Posterior cingulate gyrus (tissue), 11 donors: ENCODE data around the gene DES.

Source experiments
- DNase-seq, 10 donors: peaks; one replicate each; pipeline versions ENCODE4 v3.0.0 to v3.0.0-alpha.2; 2020 to 2021; ENCODE audit warnings: mixed read lengths in 3 of 10
- intact Hi-C: fragments of 100-400 bp; cut with DNase I; formaldehyde crosslinking; loops from one replicate; pipeline ENCODE4 v1.15.1; 2023

DES gene

GRCh38 chr2:219435701-219436100 is 17.5 kb downstream of the DES start:
- intact Hi-C loops = no loop called here
- peak in 1 of 10 donors; percentile 63 for DNase-seq

DNA sequence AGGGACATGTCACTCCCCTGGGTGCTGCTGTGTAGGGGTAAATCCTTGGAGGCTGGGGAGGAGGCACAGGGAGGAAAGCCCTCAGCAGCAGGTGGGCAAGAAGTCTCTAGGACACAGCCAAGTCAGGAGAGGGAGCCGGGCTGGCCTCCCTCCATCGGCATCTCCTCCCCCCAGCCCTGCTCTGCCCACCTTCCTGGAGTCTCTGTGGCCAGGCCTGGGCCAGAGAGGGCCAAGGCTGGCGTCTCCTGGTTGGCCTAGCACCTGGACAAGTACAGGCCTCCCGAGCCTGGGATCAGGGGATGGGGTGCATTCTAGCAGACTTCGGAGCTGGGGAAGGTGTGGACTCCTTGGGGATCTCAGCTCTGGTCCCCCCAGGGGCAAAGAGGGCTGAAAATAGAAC is 18.3 kb downstream of the DES start:
- intact Hi-C loops = no loop called here

GRCh38 chr2:219437141-219437540 is 19.0 kb downstream of the DES start:
- peak in 2 of 10 donors; percentile 22 to 82 for DNase-seq
- intact Hi-C loops = no loop called here

More for the DNA sequence above, 18.3 kb downstream of the DES start:
- peak in 2 of 10 donors; percentile 47 to 53 for DNase-seq

GRCh38 chr2:219437690-219438206 is 19.6 kb downstream of the DES start:
- DNase-seq = peak in 2 of 10 donors; percentile 5 to 17
- intact Hi-C loops = no loop called here

DNA sequence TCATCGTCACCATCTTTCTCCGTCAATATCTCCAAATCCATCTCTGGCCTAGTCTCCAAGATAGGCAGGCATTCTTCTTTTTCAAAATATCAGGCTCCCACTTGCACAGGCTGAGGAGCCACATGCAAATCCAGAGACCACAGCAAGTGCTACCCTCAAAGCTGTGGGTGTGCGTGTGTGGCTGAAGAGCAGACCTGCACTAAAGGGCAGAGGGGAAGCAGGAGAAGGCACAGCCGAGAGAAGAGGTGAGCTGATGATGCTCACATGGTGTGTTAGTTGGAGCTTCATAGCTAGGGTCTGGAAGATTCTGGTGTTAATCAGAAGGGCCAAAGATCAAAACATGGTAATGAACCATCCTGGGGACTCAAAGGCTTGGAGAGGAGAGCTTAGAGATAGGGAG is 20.3 kb downstream of the DES start:
- peak in 2 of 10 donors; percentile 49 to 52 for DNase-seq
- intact Hi-C loops = no loop called here

GRCh38 chr2:219439506-219439905 is 21.3 kb downstream of the DES start:
- intact Hi-C loops = no loop called here
- peak in 2 of 10 donors; percentile 55 to 67 for DNase-seq

GRCh38 chr2:219440388-219441256 is 22.4 kb downstream of the DES start:
- no peak for DNase-seq
- intact Hi-C loops = no loop called here

- DNase-seq = peak in 4 of 10 donors; percentile 29 to 84 (median 56)
- intact Hi-C loops = no loop called here
Measured at GRCh38 chr2:219441451-219442255, 23.5 kb downstream of the DES start.

DNA sequence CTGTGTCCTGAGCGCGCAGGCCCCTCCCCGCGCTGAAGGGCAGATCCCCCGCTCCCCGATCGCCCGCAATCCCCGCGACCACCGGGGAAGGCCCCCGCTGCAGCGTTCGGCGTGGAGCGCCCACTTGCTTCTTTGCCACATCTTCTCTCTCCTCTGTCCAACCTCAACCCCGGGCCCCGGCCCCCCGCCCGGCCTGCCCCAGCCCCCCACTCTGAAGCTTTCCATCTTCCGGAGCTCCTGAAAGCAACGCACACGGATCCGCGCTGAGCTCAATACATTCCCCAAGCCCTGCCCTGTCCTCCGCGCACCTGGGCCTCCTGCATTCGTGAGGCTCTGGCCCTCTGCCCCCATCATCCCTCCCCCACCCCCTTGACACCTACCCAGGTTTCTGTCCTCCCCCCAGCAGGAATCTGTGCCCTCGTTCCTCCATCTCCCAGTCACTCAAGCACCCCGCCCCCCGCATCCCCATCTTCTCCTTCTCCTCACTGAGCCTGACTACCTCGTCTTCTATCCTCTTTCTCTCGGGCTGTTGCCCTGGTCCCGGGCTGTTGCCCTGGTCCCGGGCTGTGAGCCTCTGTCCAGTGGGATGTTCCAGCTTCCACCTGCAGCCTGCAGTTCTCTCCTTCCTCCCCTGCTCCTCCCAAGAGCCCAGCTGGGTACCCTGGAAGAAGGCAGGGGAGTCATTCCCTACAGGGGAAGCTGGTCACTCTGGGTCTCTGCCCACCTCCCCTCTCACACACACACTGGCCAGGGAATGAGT is 24.3 kb downstream of the DES start:
- intact Hi-C loops = no loop called here
- DNase-seq = peak in 2 of 10 donors; percentile 70 to 81

DNA sequence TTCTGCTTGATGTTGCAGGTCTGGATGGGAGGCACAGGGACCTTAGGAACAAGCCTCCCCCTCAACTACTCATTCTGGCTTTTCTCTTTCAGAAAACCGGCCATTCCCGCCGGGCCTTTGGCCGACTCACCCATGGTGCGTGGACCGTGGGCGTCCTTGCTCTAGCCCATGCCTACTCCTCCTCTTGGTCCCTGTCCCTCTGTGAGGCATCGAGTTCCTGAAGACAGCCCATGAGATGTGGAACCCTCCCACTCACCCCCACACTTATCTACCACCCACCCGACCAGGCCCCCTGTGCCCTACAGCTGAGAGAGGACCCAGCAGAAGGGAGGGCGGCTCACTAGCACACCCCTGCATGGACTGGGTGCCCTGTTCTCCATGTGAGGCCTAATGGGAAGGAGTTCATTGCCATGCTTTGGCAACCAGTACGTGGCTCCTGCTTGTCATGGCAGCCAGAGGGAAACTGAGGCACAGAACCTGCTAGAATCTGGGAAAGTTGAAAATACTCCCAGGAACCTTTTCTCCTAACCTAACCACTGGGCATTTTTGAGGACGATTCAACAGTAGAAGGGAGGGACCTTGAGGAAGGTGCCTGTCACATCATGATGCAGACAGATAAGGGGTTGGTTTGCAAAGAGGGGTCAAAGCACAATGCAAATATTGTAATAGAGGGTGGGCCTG is 25.0 kb downstream of the DES start:
- peak in 2 of 10 donors; percentile 67 to 70 for DNase-seq
- intact Hi-C loops = no loop called here

GRCh38 chr2:219443697-219444023 is 25.5 kb downstream of the DES start:
- intact Hi-C loops = no loop called here
- peak in 1 of 10 donors; percentile 6 for DNase-seq

- intact Hi-C loops = no loop called here
- DNase-seq = peak in 6 of 10 donors; percentile 44 to 92 (median 78)
Measured at GRCh38 chr2:219444566-219445091, 26.5 kb downstream of the DES start.

DNA sequence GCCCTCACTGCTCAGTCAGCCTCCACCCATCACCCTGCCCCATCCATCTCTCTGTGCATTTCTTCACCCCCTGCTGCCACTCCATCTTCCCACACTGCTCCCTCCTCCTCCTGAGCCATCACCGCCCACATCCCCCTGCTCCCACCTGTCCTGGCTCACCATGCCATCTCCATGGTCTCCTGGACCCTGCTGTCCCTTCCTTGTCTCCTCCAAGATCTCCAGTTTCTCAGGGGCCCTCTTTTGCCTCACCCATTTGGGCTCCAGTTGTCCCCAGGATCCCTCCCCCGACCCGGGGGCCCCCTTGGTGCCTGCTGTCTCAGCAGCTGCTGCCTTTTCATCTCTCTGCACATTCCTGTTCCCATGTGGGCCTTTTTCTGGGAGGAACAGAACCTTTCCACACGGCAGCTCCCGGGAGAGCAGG is 27.1 kb downstream of the DES start:
- intact Hi-C loops = no loop called here
- DNase-seq = peak in 3 of 10 donors; percentile 29 to 81 (median 73)

GRCh38 chr2:219446101-219446504 is 27.9 kb downstream of the DES start:
- peak in 8 of 10 donors; percentile 32 to 92 (median 60) for DNase-seq

GRCh38 chr2:219446689-219447088 is 28.5 kb downstream of the DES start:
- intact Hi-C loops = no loop called here
- DNase-seq = peak in 1 of 10 donors; percentile 9

More at GRCh38 chr2:219446101-219446504, 27.9 kb downstream of the DES start:
- intact Hi-C loops = no loop called here

DNA sequence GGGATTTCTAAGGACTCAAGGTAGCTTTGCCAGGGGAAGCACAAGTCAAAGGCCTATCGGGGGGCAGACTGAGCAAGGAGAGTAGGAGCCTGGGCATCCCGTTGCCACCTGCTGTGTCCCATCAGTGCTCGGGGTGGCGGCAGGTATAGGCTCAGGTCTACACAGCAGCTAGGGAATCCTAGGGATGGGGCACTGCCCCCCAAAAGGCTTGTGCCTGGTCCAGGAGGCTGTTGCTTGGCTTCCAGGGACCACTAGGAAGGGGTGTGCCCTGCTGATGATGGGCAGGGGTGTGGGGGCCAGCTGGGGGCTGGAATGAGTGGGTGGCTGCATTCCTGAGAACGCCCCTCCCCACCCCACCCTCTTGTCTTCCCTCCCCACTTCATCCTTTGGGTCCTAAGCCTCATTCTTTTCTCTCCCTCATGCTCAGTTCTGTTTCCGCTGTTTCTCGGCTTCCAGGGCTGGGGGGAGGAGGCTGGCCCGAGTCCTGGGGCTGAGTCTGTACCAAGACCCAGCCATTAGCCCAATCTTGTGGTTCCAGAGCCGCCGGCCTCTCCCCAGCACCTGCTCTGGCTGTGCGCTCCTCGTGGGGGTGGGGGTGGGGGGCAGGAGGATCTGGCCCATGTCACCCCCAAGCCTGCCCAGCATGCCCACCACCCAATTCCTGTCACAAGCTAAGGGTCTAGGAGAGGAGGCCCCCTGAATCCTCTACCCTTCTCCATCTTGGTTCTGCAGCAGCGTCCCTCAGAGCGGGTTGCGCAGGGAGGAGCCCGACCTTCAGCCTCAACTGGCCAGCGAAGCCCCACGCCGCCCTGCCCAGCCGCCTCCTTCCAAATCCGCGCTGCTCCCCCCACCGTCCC is 29.3 kb downstream of the DES start:
- intact Hi-C loops = no loop called here

GRCh38 chr2:219448099-219448775 is 30.1 kb downstream of the DES start:
- DNase-seq = peak in 2 of 10 donors; percentile 48 to 72
- intact Hi-C loops = no loop called here

More for the DNA sequence above, 29.3 kb downstream of the DES start:
- peak in 2 of 10 donors; percentile 77 to 84 for DNase-seq
